Measurements from ENCODE around the gene CNTFR.

CNTFR gene

GRCh38 chr9:34507556-34507955 is 82.0 kb downstream of the CNTFR start:
- DNase-seq (ENCODE audit: low spot score): no peak

- DNase-seq (ENCODE audit: low spot score): no peak
Observed at GRCh38 chr9:34506623-34507022, 82.9 kb downstream of the CNTFR start.

- DNase-seq (ENCODE audit: low spot score): no peak
Observed at GRCh38 chr9:34505370-34506120, 84.0 kb downstream of the CNTFR start.

- no peak for DNase-seq (ENCODE audit: low spot score)
Observed at GRCh38 chr9:34503406-34503805, 86.1 kb downstream of the CNTFR start.

- DNase-seq (ENCODE audit: low spot score): no peak
Observed at GRCh38 chr9:34502891-34503290, 86.6 kb downstream of the CNTFR start.

GRCh38 chr9:34502471-34502870 is 87.1 kb downstream of the CNTFR start:
- DNase-seq (ENCODE audit: low spot score): no peak

- no peak for DNase-seq (ENCODE audit: low spot score)
Observed at GRCh38 chr9:34501889-34502425, 87.6 kb downstream of the CNTFR start.

All from HuH-7 (cell line).